ENCODE measurements around the gene CLEC18B. TPM values are rescaled to one million over a fixed set of nuclear protein-coding genes. Genes with fewer than 3 reads are reported as not detected.
"Not testable (repeated sequence)": the region's sequence is repeated elsewhere in the genome, so short reads cannot be mapped to it uniquely, and the experiment has no call there.

Gene CLEC18B
- total and polyA plus RNA-seq, 2 of the 4 experiments (the other 2 are of a cell fraction): 0.17 TPM; not detected in 1

GRCh38 chr16:74417897-74418296 is 3.4 kb downstream of the CLEC18B start:
- H2BK120ac ChIP-seq (ENCODE audit: low read depth, low read length); dilution Hi-C loops (cut with HindIII; ENCODE audit: low sequenced_read_pairs, unreplicated experiment); H3K56ac ChIP-seq (ENCODE audit: extremely low read depth, insufficient read depth, low read length); POLR2A ChIA-PET (ENCODE audit: unreplicated experiment); in situ Hi-C loops (cut with MboI; ENCODE audit: low sequenced_read_pairs); H4K8ac ChIP-seq (ENCODE audit: low read depth in 2 of 2, low read length in 2 of 2); BruUV-seq (replicated peaks); H3K4ac ChIP-seq (ENCODE audit: low read depth, low read length); ATAC-seq (ENCODE audit: low read depth); H3K4me1 ChIP-seq (ENCODE audit: control insufficient read depth, insufficient read depth, low read length); H3K9me3 ChIP-seq (ENCODE audit: control insufficient read depth, insufficient read depth, low read length); H2AFZ ChIP-seq (replicated peaks; ENCODE audit: low read length, poor library complexity); DNase-seq; H2BK15ac ChIP-seq (ENCODE audit: low read depth, low read length); H3K4me3 ChIP-seq (ENCODE audit: insufficient read depth, low read depth, low read length); H3K14ac ChIP-seq (replicated peaks; ENCODE audit: low read depth, low read length); H3K23ac ChIP-seq (ENCODE audit: low read depth, low read length); H4K91ac ChIP-seq (ENCODE audit: insufficient read depth, low read depth, low read length); H3K9ac ChIP-seq (ENCODE audit: low read depth, low read length); H3K36me3 ChIP-seq (ENCODE audit: control insufficient read depth, insufficient read depth, low read length); H3K9me1 ChIP-seq (ENCODE audit: insufficient read depth, low read length); H3K18ac ChIP-seq (ENCODE audit: low read depth, low read length); CTCF ChIA-PET; H2BK20ac ChIP-seq (ENCODE audit: low read depth, low read length); intact Hi-C loops (cut with micrococcal nuclease); H2AK5ac ChIP-seq (ENCODE audit: low read depth, low read length); H4K5ac ChIP-seq (ENCODE audit: low read depth, low read length); H3K27ac ChIP-seq (ENCODE audit: insufficient read depth, low read length); H4K20me1 ChIP-seq (ENCODE audit: insufficient read depth, low read length); H3K79me1 ChIP-seq (ENCODE audit: low read depth in 1 of 2, low read length in 2 of 2); H2AK9ac ChIP-seq (replicated peaks; ENCODE audit: low read depth, low read length, poor library complexity); H3K4me2 ChIP-seq (ENCODE audit: low read depth, low read length); H3K27me3 ChIP-seq (ENCODE audit: control insufficient read depth, insufficient read depth, low read length); H2BK5ac ChIP-seq (ENCODE audit: low read depth, low read length, poor library complexity, severe bottlenecking): not testable (repeated sequence)
- WGBS, 2 experiments (ENCODE audit: extremely low coverage in 2 of 2, insufficient read length in 1 of 2): no CpG with 5 or more reads among the region's 15 CpGs

- in situ Hi-C loops (cut with MboI; ENCODE audit: low sequenced_read_pairs): not testable (repeated sequence)
Observed at GRCh38 chr16:74413920-74414319, 7.4 kb downstream of the CLEC18B start.

More at GRCh38 chr16:74413920-74414319, 7.4 kb downstream of the CLEC18B start:
- H3K27me3 ChIP-seq (ENCODE audit: control insufficient read depth, insufficient read depth, low read length); H3K27ac ChIP-seq (ENCODE audit: insufficient read depth, low read length); H3K79me1 ChIP-seq (ENCODE audit: low read depth in 1 of 2, low read length in 2 of 2); H3K14ac ChIP-seq (replicated peaks; ENCODE audit: low read depth, low read length); dilution Hi-C loops (cut with HindIII; ENCODE audit: low sequenced_read_pairs, unreplicated experiment); ATAC-seq (ENCODE audit: low read depth); H2AK9ac ChIP-seq (replicated peaks; ENCODE audit: low read depth, low read length, poor library complexity); H3K9ac ChIP-seq (ENCODE audit: low read depth, low read length); CTCF ChIA-PET; intact Hi-C loops (cut with micrococcal nuclease); H2AFZ ChIP-seq (replicated peaks; ENCODE audit: low read length, poor library complexity); DNase-seq; H3K4me2 ChIP-seq (ENCODE audit: low read depth, low read length); H2AK5ac ChIP-seq (ENCODE audit: low read depth, low read length); H2BK120ac ChIP-seq (ENCODE audit: low read depth, low read length); POLR2A ChIA-PET (ENCODE audit: unreplicated experiment); H3K9me3 ChIP-seq (ENCODE audit: control insufficient read depth, insufficient read depth, low read length); H2BK20ac ChIP-seq (ENCODE audit: low read depth, low read length); H4K8ac ChIP-seq (ENCODE audit: low read depth in 2 of 2, low read length in 2 of 2); H3K4me3 ChIP-seq (ENCODE audit: insufficient read depth, low read depth, low read length); BruUV-seq (replicated peaks); H3K36me3 ChIP-seq (ENCODE audit: control insufficient read depth, insufficient read depth, low read length); H4K91ac ChIP-seq (ENCODE audit: insufficient read depth, low read depth, low read length); H2BK5ac ChIP-seq (ENCODE audit: low read depth, low read length, poor library complexity, severe bottlenecking); H3K4ac ChIP-seq (ENCODE audit: low read depth, low read length); H3K56ac ChIP-seq (ENCODE audit: extremely low read depth, insufficient read depth, low read length); H3K18ac ChIP-seq (ENCODE audit: low read depth, low read length); H3K23ac ChIP-seq (ENCODE audit: low read depth, low read length); H3K9me1 ChIP-seq (ENCODE audit: insufficient read depth, low read length); H4K5ac ChIP-seq (ENCODE audit: low read depth, low read length); H4K20me1 ChIP-seq (ENCODE audit: insufficient read depth, low read length); H3K4me1 ChIP-seq (ENCODE audit: control insufficient read depth, insufficient read depth, low read length); H2BK15ac ChIP-seq (ENCODE audit: low read depth, low read length): not testable (repeated sequence)
- 81% methylated on average over 3 of the region's 7 CpGs; no CpG with 5 or more reads in 1 of the 2 experiments for WGBS, 2 experiments (ENCODE audit: extremely low coverage in 2 of 2, insufficient read length in 1 of 2)

Data from IMR-90 (cell line).